K562 (cell line): ENCODE results near the gene ERCC6L. TPM values are rescaled to one million over a fixed set of nuclear protein-coding genes. Genes with fewer than 3 reads are reported as not detected.
A peak's percentile ranks its signal among the peaks of the same experiment; 100 is the strongest.

Source experiments
- ATAC-seq: fragments of 200-7000 bp; cut with Tn5 transposase; 3 replicates; pipeline ENCODE4 v1.9.1; 2020; ENCODE audit warnings: moderate library complexity
- Bru-seq: library from RNA; stranded (reverse); fragments of 400-500 nt; gene quantifications from one replicate; lab custom pipeline; 2021; lab: Mats Ljungman, UMichigan
- BruChase-seq, 2 experiments: library from RNA; stranded (reverse); fragments of 400-500 nt; gene quantifications; one replicate each; lab custom pipeline; 2021; lab: Mats Ljungman, UMichigan
- BruUV-seq: library from RNA; stranded (reverse); fragments of 400-500 nt; replicated peaks from 2 replicates; lab custom pipeline; 2021; lab: Mats Ljungman, UMichigan
- CTCF ChIA-PET: fragments of 300-600 bp; formaldehyde crosslinking; extraction: SDS; loops from one replicate; lab custom pipeline; 2021; ENCODE audit warnings: low intra/inter-chr PET ratio; lab: Yijun Ruan, JAX
- POLR2A ChIA-PET: fragments of 300-600, 350-650 bp; sonication (Branson Sonifier 250); formaldehyde crosslinking; extraction: SDS; loops from one replicate; lab custom pipeline; 2021; ENCODE audit warnings: antibody characterized with exemption, inconsistent platforms; lab: Yijun Ruan, JAX
- DNase-seq, 4 experiments: peaks; one replicate each; pipeline versions ENCODE4 v3.0.0 to v3.0.0-alpha.2; 2011 to 2018; ENCODE audit warnings: low spot score in 3 of 4, mixed read lengths in 3 of 4; ENCODE audit errors: extremely low read depth in 1 of 4
- FAIRE-seq: peaks from 2 replicates; lab custom pipeline; 2011; peaks lifted over from hg19 to GRCh38; lab: Jason Lieb, UNC
- H2AFZ ChIP-seq: 2 replicates; pipeline ENCODE4 v1.6.0; 2011; ENCODE audit warnings: low read depth, low read length, control low read depth, inconsistent platforms
- H3K27ac ChIP-seq: fragments of 200-600 bp; 3 replicates; pipeline ENCODE4 v1.8.0; 2011; ENCODE audit warnings: low read depth, mild to moderate bottlenecking, control low read depth, inconsistent platforms, low read length, moderate library complexity, mixed read lengths; ENCODE audit errors: extremely low read depth
- H3K27me3 ChIP-seq, 2 experiments: fragments of 300-600 bp in 1 of 2; 2 replicates in 1 of 2; 3 replicates in 1 of 2; pipeline versions ENCODE4 v1.6.0 to v1.8.0; 2011; ENCODE audit warnings: inconsistent platforms in 2 of 2, low read length in 2 of 2, mild to moderate bottlenecking in 1 of 2, mixed read lengths in 1 of 2, moderate library complexity in 1 of 2; ENCODE audit not compliant: control insufficient read depth in 2 of 2, insufficient read depth in 2 of 2
- H3K36me3 ChIP-seq: fragments of 300-600 bp; 3 replicates; pipeline ENCODE4 v1.8.0; 2011; ENCODE audit warnings: mild to moderate bottlenecking, low read length, inconsistent platforms; ENCODE audit not compliant: control insufficient read depth, insufficient read depth
- H3K4me1 ChIP-seq, 2 experiments: fragments of 200-600 bp in 1 of 2; replicated peaks in 1 of 2; 2 replicates in 1 of 2; 3 replicates in 1 of 2; pipeline versions ENCODE4 v1.5.1 to v1.8.0; 2011; ENCODE audit warnings: inconsistent platforms in 2 of 2, low read length in 2 of 2, mild to moderate bottlenecking in 1 of 2, mixed read lengths in 1 of 2, moderate library complexity in 1 of 2; ENCODE audit not compliant: control insufficient read depth in 2 of 2, insufficient read depth in 2 of 2
- H3K4me2 ChIP-seq: 2 replicates; pipeline ENCODE4 v1.6.1; 2011; ENCODE audit warnings: low read length, control low read depth, inconsistent platforms, mixed read lengths; ENCODE audit not compliant: insufficient read depth
- H3K4me3 ChIP-seq: fragments of 200-600 bp; sonication (generic), shearing (Covaris generic); 2 replicates; pipeline ENCODE4 v1.5.1; 2016; ENCODE audit warnings: control low read depth, inconsistent platforms
- H3K79me2 ChIP-seq: fragments of 200-600 bp; 3 replicates; pipeline ENCODE4 v1.8.0; 2011; ENCODE audit warnings: low read length, inconsistent platforms; ENCODE audit not compliant: control insufficient read depth, insufficient read depth
- H3K9ac ChIP-seq, 2 experiments: 2 replicates each; pipeline versions ENCODE4 v1.6.0 to v1.6.1; 2011; ENCODE audit warnings: low read depth in 2 of 2, low read length in 2 of 2, control low read depth in 1 of 2, inconsistent platforms in 1 of 2, mild to moderate bottlenecking in 1 of 2, mixed read lengths in 1 of 2; ENCODE audit not compliant: insufficient read depth in 1 of 2
- H3K9me1 ChIP-seq: one replicate; pipeline ENCODE4 v1.6.0; 2011; ENCODE audit warnings: inconsistent platforms, mild to moderate bottlenecking, low read length, moderate library complexity; ENCODE audit not compliant: control insufficient read depth, insufficient read depth
- H3K9me3 ChIP-seq: replicated peaks from 2 replicates; pipeline ENCODE4 v1.5.1; 2011; ENCODE audit warnings: low read depth, low read length, inconsistent platforms; ENCODE audit not compliant: control insufficient read depth, insufficient read depth
- H4K20me1 ChIP-seq: replicated peaks from 2 replicates; pipeline ENCODE4 v1.6.1; 2011; ENCODE audit warnings: low read length, inconsistent platforms, mixed read lengths; ENCODE audit not compliant: control insufficient read depth, insufficient read depth
- ATF1 ChIP-seq, 2 experiments: fragments of 450-650 bp in 1 of 2; IDR thresholded peaks; 2 replicates each; pipeline ENCODE4 v1.6.1; 2016; ENCODE audit warnings: missing compliant biosample characterization in 1 of 2, missing genetic modification characterization in 1 of 2
- NR4A1 ChIP-seq, 2 experiments: fragments of 250-450 bp in 1 of 2; fragments of 450-650 bp in 1 of 2; sonication (Bioruptor Pico) in 1 of 2; IDR thresholded peaks; 2 replicates each; pipeline versions ENCODE4 v1.4.0 to v1.6.1; 2016 to 2020; ENCODE audit warnings: mild to moderate bottlenecking in 2 of 2, missing compliant biosample characterization in 1 of 2, missing genetic modification characterization in 1 of 2, moderate library complexity in 1 of 2
- POLR2AphosphoS5 ChIP-seq: IDR thresholded peaks from 2 replicates; pipeline ENCODE4 v1.6.1; 2011; ENCODE audit warnings: mild to moderate bottlenecking, low read depth, low read length, moderate library complexity; ENCODE audit not compliant: control insufficient read depth, insufficient read depth
- TCF3 ChIP-seq: sonication (generic); formaldehyde crosslinking; IDR thresholded peaks from 2 replicates; pipeline ENCODE4 v1.4.0; 2020; ENCODE audit warnings: mild to moderate bottlenecking, missing genetic modification reagents
- ZNF263 ChIP-seq: sonication (generic); formaldehyde crosslinking; IDR thresholded peaks from 2 replicates; pipeline ENCODE4 v1.8.0; 2022; ENCODE audit warnings: mild to moderate bottlenecking, missing genetic modification reagents, borderline replicate concordance
- ZZZ3 ChIP-seq: fragments of 450-650 bp; IDR thresholded peaks from 2 replicates; pipeline ENCODE4 v1.6.1; 2016; ENCODE audit warnings: antibody characterized with exemption, mild to moderate bottlenecking, moderate library complexity
- WGBS: fragments of 100-300 bp; shearing (Covaris generic); methylation state at CpG from one replicate; pipeline ENCODE4 v1.1.6; 2016; ENCODE audit warnings: low coverage, mixed read lengths; ENCODE audit not compliant: insufficient coverage; ENCODE audit errors: missing lambda C conversion rate; 5-methylcytosine and 5-hydroxymethylcytosine counted together
- in situ Hi-C: fragments of 300-500 bp; cut with MboI; formaldehyde crosslinking; loops from 4 replicates; pipeline ENCODE4 v1.15.0; 2018; ENCODE audit warnings: inconsistent platforms, mixed read lengths
- intact Hi-C: fragments of 100-400 bp; cut with micrococcal nuclease; formaldehyde crosslinking; loops from 2 replicates; pipeline ENCODE4 v1.14.2; 2022
- long read RNA-seq, 3 experiments: library from polyadenylated mRNA in 2 of 3; library from RNA in 1 of 3; unstranded in 2 of 3; stranded (forward) in 1 of 3; transcript quantifications; one replicate each; pipeline ENCODE4 v2.0.0, GENCODE V29; 2019 to 2022
- polyA minus RNA-seq, 3 experiments: library from RNA; depleted of rRNA, polyadenylated mRNA; stranded (reverse); fragments of >200 nt; gene quantifications; 2 replicates each; pipeline ENCODE4 v1.2.3, GENCODE V29; 2011
- polyA plus RNA-seq, 8 experiments: library from polyadenylated mRNA; depleted of rRNA in 4 of 8; stranded (reverse) in 5 of 8; unstranded in 3 of 8; fragments of >200 nt; fragmentation: Nextera tagmentation in 2 of 8; fragmentation: Illumina TruSeq in 1 of 8; extraction: Ambion mirVana in 2 of 8; extraction: Trizol in 1 of 8; gene quantifications; 2 replicates each; pipeline versions ENCODE4 v1.2.1 to v1.2.3, GENCODE V29; 2011 to 2014; ENCODE audit warnings: inconsistent platforms in 1 of 8, missing spikeins in 1 of 8
- total RNA-seq, 7 experiments: library from RNA; depleted of rRNA in 6 of 7; stranded (reverse); fragments of >200 nt in 6 of 7; fragmentation: Illumina TruSeq in 2 of 7; extraction: Trizol in 2 of 7; gene quantifications; 2 replicates each; pipeline versions ENCODE4 v1.2.1 to v1.2.3, GENCODE V29; 2011 to 2021; ENCODE audit warnings: low replicate concordance in 1 of 7
- TF ChIP-seq, protein P1 (sequence below): sonication (generic); formaldehyde crosslinking; IDR thresholded peaks from 2 replicates; pipeline ENCODE4 v1.9.0; 2022; ENCODE audit warnings: mild to moderate bottlenecking, missing genetic modification reagents
- TF ChIP-seq, protein P2 (sequence below): sonication (generic); formaldehyde crosslinking; IDR thresholded peaks from 2 replicates; pipeline ENCODE4 v1.8.0; 2022; ENCODE audit warnings: mild to moderate bottlenecking, low read depth, missing genetic modification reagents

The ERCC6L gene, protein sequence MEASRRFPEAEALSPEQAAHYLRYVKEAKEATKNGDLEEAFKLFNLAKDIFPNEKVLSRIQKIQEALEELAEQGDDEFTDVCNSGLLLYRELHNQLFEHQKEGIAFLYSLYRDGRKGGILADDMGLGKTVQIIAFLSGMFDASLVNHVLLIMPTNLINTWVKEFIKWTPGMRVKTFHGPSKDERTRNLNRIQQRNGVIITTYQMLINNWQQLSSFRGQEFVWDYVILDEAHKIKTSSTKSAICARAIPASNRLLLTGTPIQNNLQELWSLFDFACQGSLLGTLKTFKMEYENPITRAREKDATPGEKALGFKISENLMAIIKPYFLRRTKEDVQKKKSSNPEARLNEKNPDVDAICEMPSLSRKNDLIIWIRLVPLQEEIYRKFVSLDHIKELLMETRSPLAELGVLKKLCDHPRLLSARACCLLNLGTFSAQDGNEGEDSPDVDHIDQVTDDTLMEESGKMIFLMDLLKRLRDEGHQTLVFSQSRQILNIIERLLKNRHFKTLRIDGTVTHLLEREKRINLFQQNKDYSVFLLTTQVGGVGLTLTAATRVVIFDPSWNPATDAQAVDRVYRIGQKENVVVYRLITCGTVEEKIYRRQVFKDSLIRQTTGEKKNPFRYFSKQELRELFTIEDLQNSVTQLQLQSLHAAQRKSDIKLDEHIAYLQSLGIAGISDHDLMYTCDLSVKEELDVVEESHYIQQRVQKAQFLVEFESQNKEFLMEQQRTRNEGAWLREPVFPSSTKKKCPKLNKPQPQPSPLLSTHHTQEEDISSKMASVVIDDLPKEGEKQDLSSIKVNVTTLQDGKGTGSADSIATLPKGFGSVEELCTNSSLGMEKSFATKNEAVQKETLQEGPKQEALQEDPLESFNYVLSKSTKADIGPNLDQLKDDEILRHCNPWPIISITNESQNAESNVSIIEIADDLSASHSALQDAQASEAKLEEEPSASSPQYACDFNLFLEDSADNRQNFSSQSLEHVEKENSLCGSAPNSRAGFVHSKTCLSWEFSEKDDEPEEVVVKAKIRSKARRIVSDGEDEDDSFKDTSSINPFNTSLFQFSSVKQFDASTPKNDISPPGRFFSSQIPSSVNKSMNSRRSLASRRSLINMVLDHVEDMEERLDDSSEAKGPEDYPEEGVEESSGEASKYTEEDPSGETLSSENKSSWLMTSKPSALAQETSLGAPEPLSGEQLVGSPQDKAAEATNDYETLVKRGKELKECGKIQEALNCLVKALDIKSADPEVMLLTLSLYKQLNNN
- total RNA-seq (2011; cell fraction: chromatin; rRNA removed; ENCODE audit: low replicate concordance): 3.3 and 11.0 TPM in 2 replicates
- 2.5 and 2.9 TPM in 2 replicates for total RNA-seq (2011; cell fraction: nucleolus; rRNA removed)
- 4.0 and 4.5 TPM in 2 replicates for total RNA-seq (2011; cell fraction: nucleoplasm; rRNA removed)
- total RNA-seq (2014; rRNA removed) (6.5 and 6.7 TPM in 2 replicates), total RNA-seq (2014; rRNA removed; fragmentation: Illumina TruSeq; extraction: Trizol) (17.4 and 19.3 TPM in 2 replicates), total RNA-seq (2015; rRNA removed; fragmentation: Illumina TruSeq; extraction: Trizol) (14.8 and 16.3 TPM in 2 replicates), total RNA-seq (2021) (11.4 and 11.7 TPM in 2 replicates), polyA plus RNA-seq (2011; rRNA removed) (6.2 and 11.9 TPM in 2 replicates), polyA plus RNA-seq (2014; fragmentation: Illumina TruSeq; extraction: Trizol) (10.4 and 13.4 TPM in 2 replicates), polyA plus RNA-seq (2014; fragmentation: Nextera tagmentation; extraction: Ambion mirVana) (10 to 100 TPM in 1 of 2 experiments, 1 to 10 TPM in 1; 6.4 to 13.3 TPM), polyA plus RNA-seq (2014; rRNA removed) (8.5 and 8.8 TPM in 2 replicates), polyA minus RNA-seq (2011; rRNA and poly(A)+ RNA removed) (20.6 and 26.6 TPM in 2 replicates), Bru-seq, nascent RNA (percentile 67 among the genes with signal in this experiment), BruChase-seq, experiment 1, labeled RNA remaining after a 2-hour chase (percentile 65 among the genes with signal in this experiment), BruChase-seq, experiment 2, labeled RNA remaining after a 6-hour chase (percentile 66 among the genes with signal in this experiment)
- 1.2 and 2.6 TPM in 2 replicates for polyA plus RNA-seq (2011; cell fraction: cytosol; rRNA removed)
- polyA plus RNA-seq (2011; cell fraction: nucleus; rRNA removed): 1.5 and 2.6 TPM in 2 replicates
- polyA plus RNA-seq (2012): 5.2 and 9.3 TPM in 2 replicates
- polyA minus RNA-seq (2011; cell fraction: cytosol; rRNA and poly(A)+ RNA removed): 4.6 and 7.2 TPM in 2 replicates
- 3.1 and 6.8 TPM in 2 replicates for polyA minus RNA-seq (2011; cell fraction: nucleus; rRNA and poly(A)+ RNA removed)
- long read RNA-seq, experiment 1, full-length matches to known transcripts: 75 of 92 reads
- long read RNA-seq, experiment 1, partial matches to known transcripts: 0 of 92 reads
- long read RNA-seq, experiment 1, other reads (novel, unspliced or antisense): 17 of 92 reads
- long read RNA-seq, experiment 2, full-length matches to known transcripts: 4 of 13 reads
- long read RNA-seq, experiment 2, partial matches to known transcripts: 0 of 13 reads
- long read RNA-seq, experiment 2, other reads (novel, unspliced or antisense): 9 of 13 reads
- long read RNA-seq, experiment 3, full-length matches to known transcripts: 11 of 12 reads
- long read RNA-seq, experiment 3, partial matches to known transcripts: 0 of 12 reads
- long read RNA-seq, experiment 3, other reads (novel, unspliced or antisense): 1 of 12 reads

DNA sequence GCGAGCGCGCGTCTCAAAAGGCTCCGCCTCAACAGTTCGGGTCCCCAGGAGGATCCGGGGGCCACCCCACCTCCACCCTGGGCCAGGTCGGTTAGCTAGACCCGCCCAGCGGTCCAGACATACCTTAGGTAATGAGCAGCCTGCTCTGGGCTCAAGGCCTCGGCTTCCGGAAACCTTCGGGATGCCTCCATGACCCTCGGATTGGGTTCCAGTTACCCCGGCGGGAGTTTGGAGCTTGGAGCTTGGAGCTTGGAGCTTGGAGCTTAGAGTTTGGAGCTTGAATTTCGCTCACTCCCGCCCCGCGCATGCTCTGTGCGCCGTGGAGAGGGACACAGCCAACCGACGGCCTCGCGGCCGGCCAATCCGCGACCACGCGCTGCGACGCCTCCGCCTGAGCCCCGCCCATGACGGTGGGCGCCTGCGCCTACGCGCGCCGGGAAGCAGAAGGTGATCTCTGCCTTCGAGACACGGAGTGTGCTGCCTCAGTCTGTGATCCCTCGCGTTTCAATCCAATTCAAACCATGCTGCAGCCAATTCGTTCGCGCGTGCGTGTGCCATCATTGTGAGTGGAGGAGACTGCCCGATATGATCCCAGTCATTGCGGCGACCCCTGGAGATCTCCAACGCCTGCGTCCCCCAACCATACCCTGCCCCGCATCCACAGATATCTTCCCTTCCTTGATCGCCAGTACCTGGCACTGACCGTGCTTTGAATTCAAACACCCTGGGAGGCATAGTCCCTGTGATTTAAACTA is at the start of gene ERCC6L:
ERCC6L (minus strand) TSS at position 307 of the 755 bp plus-strand sequence; CDS start at position 191, 116 bp downstream.
- Histone ChIP-seq H2AFZ (peak within 1 kb of the TSS; percentile 85), H3K4me2 (peak within 1 kb of the TSS; percentile 77), H3K36me3 (peaks cover 17% of the 10 kb centered on the region; the same call in 2 of the 3 replicates), H4K20me1 (no peaks in the 10 kb centered on the region), H3K9me3 (no peaks in the 10 kb centered on the region), H3K4me1 (peaks cover 0 to 3% of the 10 kb centered on the region in 2 experiments; a peak in 4 of 5 replicates), H3K27me3 (no peaks in the 10 kb centered on the region), H3K4me3 (peak within 1 kb of the TSS; percentile 56), H3K9ac (peak within 1 kb of the TSS; percentile 67 to 91), H3K79me2 (peaks cover 36% of the 10 kb centered on the region), H3K9me1 (no peaks in the 10 kb centered on the region), H3K27ac (peak within 1 kb of the TSS; percentile 82)
- intact Hi-C loops: no loop called here
- BruUV-seq: no TSS peak
- DNase-seq (peak; percentile 85 to 89 (median 86)), FAIRE-seq (peak; percentile 65), ATAC-seq (peak; percentile 93)
- CTCF ChIA-PET: no interaction called here
- POLR2A ChIA-PET: interaction anchor here (0.7 to 1.7 kb wide), 3 partner anchors 13 to 476 kb away, joined by 3 to 16 read pairs (median 4); partner anchors contain the start of genes PHKA1 and RPS4X
- WGBS: 19% methylated on average over 28 of the region's 59 CpGs
- in situ Hi-C loops: no loop called here
- TF ChIP-seq ATF1 (CRISPR knock-in tag; IDR thresholded peaks at IDR 0.05): no peak
- peak; percentile 52 for TF ChIP-seq ATF1 (tag; IDR thresholded peaks at IDR 0.05)
- no peak for TF ChIP-seq TCF3
- no peak for TF ChIP-seq ZZZ3
- peak; percentile 68; the same call in 1 of the 2 replicates for TF ChIP-seq POLR2AphosphoS5
- no peak; the same call in 1 of the 2 replicates for TF ChIP-seq ZNF263 (CRISPR knock-in tag)
- TF ChIP-seq NR4A1 (CRISPR knock-in tag; IDR thresholded peaks at IDR 0.05): no peak
- TF ChIP-seq NR4A1 (tag; IDR thresholded peaks at IDR 0.05): no peak
- TF ChIP-seq, protein P1, sequence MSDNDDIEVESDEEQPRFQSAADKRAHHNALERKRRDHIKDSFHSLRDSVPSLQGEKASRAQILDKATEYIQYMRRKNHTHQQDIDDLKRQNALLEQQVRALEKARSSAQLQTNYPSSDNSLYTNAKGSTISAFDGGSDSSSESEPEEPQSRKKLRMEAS (CRISPR knock-in tag): peak; percentile 67
- TF ChIP-seq, protein P2, sequence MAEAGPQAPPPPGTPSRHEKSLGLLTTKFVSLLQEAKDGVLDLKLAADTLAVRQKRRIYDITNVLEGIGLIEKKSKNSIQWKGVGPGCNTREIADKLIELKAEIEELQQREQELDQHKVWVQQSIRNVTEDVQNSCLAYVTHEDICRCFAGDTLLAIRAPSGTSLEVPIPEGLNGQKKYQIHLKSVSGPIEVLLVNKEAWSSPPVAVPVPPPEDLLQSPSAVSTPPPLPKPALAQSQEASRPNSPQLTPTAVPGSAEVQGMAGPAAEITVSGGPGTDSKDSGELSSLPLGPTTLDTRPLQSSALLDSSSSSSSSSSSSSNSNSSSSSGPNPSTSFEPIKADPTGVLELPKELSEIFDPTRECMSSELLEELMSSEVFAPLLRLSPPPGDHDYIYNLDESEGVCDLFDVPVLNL (CRISPR knock-in tag): peak; percentile 51; the same call in 1 of the 2 replicates
